Activated CD8-positive, alpha-beta T cell treated with anti-CD3 and anti-CD28 coated beads for 36 hours (primary cell): ENCODE measurements around the gene LRP1B. TPM values are rescaled to one million over a fixed set of nuclear protein-coding genes. Genes with fewer than 3 reads are reported as not detected.

Source experiments
- ATAC-seq: fragments of 200-7000 bp; cut with Tn5 transposase; one replicate; pipeline ENCODE4 v1.10.0; 2021; ENCODE audit warnings: mild to moderate bottlenecking, moderate library complexity
- CTCF ChIA-PET: fragments of 350-600 bp; sonication (Branson Sonifier 250); formaldehyde crosslinking; loops from one replicate; lab custom pipeline; 2021; ENCODE audit warnings: antibody characterized with exemption; lab: Charles Lee
- POLR2A ChIA-PET: fragments of 350-600 bp; sonication (Branson Sonifier 250); formaldehyde crosslinking; loops from one replicate; lab custom pipeline; 2021; ENCODE audit warnings: antibody characterized with exemption; lab: Charles Lee
- DNase-seq: peaks from one replicate; pipeline ENCODE4 v3.0.0-alpha.2; 2020
- H3K27ac Mint-ChIP-seq: one replicate; pipeline ENCODE4 v1.8.0; 2021; ENCODE audit warnings: mild to moderate bottlenecking, mixed read lengths
- H3K27me3 Mint-ChIP-seq: one replicate; pipeline ENCODE4 v1.8.0; 2021; ENCODE audit warnings: mixed read lengths
- H3K36me3 Mint-ChIP-seq: one replicate; pipeline ENCODE4 v1.8.0; 2021; ENCODE audit warnings: low read depth, mixed read lengths
- H3K4me1 Mint-ChIP-seq: one replicate; pipeline ENCODE4 v1.8.0; 2021; ENCODE audit warnings: low read depth, mixed read lengths
- H3K4me3 Mint-ChIP-seq: one replicate; pipeline ENCODE4 v1.8.0; 2021; ENCODE audit warnings: mild to moderate bottlenecking, moderate library complexity, mixed read lengths
- H3K9me3 Mint-ChIP-seq: one replicate; pipeline ENCODE4 v1.8.0; 2021; ENCODE audit warnings: mixed read lengths
- intact Hi-C: fragments of 100-400 bp; cut with micrococcal nuclease; formaldehyde crosslinking; loops from one replicate; pipeline ENCODE4 v1.10.0; 2022
- total RNA-seq, 2 experiments: library from RNA; stranded (reverse); gene quantifications; one replicate each; pipeline ENCODE4 v1.2.3, GENCODE V29; 2021
- TF ChIP-seq, protein P1 (sequence below): fragments of 200-600 bp; IDR thresholded peaks from one replicate; pipeline ENCODE4 v1.8.0; 2022; ENCODE audit warnings: antibody characterized with exemption, mild to moderate bottlenecking

Gene LRP1B
- total RNA-seq, 2 experiments from 2014 or later: not detected

DNA sequence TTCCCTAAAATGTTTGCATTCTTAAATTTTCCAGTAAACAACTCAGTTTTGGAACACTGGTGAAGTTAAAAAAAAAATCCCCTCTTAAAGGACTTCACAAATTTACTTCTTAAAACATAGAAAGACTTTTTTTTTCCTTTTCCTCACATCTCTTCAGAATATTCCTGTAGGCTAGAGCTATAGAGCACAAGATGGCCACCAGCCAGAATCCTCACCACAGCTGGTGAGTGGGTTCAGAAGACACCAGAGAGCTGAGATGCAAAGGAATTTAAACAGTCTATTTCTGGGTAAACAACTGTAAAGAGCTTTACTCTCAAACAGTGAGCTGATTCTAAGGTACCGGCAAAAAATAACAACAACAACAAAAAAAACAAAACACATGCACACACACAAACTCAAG, 252.8 kb downstream of the LRP1B start:
- intact Hi-C loops: no loop called here

DNA sequence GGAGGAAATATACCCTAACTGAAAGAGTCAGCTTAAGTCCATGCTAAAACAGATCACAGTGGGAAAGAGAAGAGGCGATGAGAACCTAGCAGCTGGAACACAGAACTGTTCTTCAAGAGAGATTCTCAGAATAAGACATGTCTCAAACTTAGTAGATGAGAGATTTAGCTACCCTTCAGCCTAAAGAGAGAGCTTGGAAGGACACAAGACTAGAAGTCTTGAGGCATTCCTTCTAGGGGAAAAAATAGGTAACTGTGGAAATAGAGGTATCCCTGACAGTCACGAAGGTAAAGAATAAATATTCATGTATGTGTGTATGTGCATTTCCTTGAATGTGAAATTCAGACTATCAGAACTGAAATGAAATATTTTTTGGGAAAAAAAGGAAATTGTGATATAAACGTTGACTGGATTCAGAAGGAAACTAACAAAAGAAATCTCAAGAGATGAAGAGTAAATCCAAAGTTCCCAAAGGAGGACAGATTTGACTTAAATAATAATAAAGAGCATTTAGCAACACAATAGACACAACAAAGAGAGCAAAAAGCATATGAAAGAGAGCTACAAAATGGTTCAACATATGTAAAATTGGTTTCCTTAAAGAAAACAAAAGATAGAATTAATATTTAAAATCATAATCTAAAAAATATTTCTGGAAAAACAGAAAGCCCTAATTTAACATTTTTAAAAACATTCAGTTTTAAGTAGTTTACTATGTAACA, 258.7 kb downstream of the LRP1B start:
- H3K27ac Mint-ChIP-seq: no peak overlapping the region
- no peaks in the 10 kb centered on the region for H3K36me3 Mint-ChIP-seq
- no peak overlapping the region for H3K4me3 Mint-ChIP-seq
- ChIA-PET CTCF (no interaction called here), POLR2A (no interaction called here)
- no peaks in the 10 kb centered on the region for H3K27me3 Mint-ChIP-seq
- H3K9me3 Mint-ChIP-seq: peaks cover 10% of the 10 kb centered on the region
- ATAC-seq (no peak), DNase-seq (no peak)
- intact Hi-C loops: no loop called here
- TF ChIP-seq, protein P1, sequence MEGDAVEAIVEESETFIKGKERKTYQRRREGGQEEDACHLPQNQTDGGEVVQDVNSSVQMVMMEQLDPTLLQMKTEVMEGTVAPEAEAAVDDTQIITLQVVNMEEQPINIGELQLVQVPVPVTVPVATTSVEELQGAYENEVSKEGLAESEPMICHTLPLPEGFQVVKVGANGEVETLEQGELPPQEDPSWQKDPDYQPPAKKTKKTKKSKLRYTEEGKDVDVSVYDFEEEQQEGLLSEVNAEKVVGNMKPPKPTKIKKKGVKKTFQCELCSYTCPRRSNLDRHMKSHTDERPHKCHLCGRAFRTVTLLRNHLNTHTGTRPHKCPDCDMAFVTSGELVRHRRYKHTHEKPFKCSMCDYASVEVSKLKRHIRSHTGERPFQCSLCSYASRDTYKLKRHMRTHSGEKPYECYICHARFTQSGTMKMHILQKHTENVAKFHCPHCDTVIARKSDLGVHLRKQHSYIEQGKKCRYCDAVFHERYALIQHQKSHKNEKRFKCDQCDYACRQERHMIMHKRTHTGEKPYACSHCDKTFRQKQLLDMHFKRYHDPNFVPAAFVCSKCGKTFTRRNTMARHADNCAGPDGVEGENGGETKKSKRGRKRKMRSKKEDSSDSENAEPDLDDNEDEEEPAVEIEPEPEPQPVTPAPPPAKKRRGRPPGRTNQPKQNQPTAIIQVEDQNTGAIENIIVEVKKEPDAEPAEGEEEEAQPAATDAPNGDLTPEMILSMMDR: no peak
- H3K4me1 Mint-ChIP-seq: no peaks in the 10 kb centered on the region

More for the DNA sequence above, 252.8 kb downstream of the LRP1B start:
- no peak for DNase-seq
- Mint-ChIP-seq H3K27me3 (no peaks in the 10 kb centered on the region), H3K36me3 (no peaks in the 10 kb centered on the region), H3K27ac (no peak overlapping the region), H3K9me3 (peaks cover 2% of the 10 kb centered on the region), H3K4me3 (no peak overlapping the region), H3K4me1 (no peaks in the 10 kb centered on the region)
- TF ChIP-seq, protein P1: no peak
- ChIA-PET CTCF (no interaction called here), POLR2A (no interaction called here)
- ATAC-seq: no peak

DNA sequence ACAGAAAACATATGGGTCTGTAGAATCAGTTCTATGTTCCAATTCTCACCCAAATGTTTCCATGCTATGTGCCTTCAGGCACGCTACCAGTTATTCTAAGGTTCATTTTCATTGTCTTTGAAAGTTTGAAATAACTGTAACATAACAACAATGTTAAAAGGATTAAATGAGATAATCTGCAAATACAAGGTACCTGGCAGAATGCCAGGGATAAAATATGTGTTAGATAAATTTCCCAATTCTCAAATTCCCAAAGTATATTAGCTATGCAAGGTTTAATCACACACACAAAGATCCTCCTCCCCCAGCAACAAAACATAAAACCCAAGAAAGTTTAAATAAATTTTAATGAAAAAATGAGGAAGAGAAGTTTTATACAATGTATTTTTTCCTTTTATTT, 261.2 kb downstream of the LRP1B start:
- Mint-ChIP-seq H3K36me3 (no peaks in the 10 kb centered on the region), H3K4me3 (no peak overlapping the region), H3K4me1 (no peaks in the 10 kb centered on the region), H3K27ac (no peak overlapping the region), H3K27me3 (no peaks in the 10 kb centered on the region), H3K9me3 (peaks cover 8% of the 10 kb centered on the region)
- no peak for ATAC-seq
- intact Hi-C loops: no loop called here
- ChIA-PET CTCF (no interaction called here), POLR2A (no interaction called here)
- DNase-seq: no peak
- TF ChIP-seq, protein P1: no peak

DNA sequence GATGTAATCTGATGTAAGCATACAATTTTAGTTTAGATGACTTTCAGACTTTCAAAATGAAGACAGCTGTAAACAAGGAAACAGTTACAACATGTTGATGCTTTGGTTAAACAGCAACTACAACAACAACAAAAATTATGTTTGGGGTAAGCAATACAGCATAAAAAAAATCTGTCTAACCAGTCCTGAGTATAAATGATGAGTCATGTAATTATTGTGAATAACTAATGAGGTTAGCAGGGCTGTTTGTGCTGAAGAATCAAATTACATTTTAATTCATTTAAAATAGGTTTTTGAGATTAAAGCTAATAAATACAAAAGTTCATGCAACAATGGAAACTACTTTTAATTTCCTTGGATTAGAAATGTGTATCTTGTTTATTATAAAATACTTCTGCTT, 266.9 kb downstream of the LRP1B start:
- intact Hi-C loops: no loop called here
- Mint-ChIP-seq H3K27me3 (no peaks in the 10 kb centered on the region), H3K27ac (no peak overlapping the region), H3K36me3 (no peaks in the 10 kb centered on the region), H3K4me3 (no peak overlapping the region), H3K4me1 (no peaks in the 10 kb centered on the region), H3K9me3 (peaks cover 4% of the 10 kb centered on the region)
- ChIA-PET CTCF (no interaction called here), POLR2A (no interaction called here)
- no peak for DNase-seq
- TF ChIP-seq, protein P1: no peak
- no peak for ATAC-seq

DNA sequence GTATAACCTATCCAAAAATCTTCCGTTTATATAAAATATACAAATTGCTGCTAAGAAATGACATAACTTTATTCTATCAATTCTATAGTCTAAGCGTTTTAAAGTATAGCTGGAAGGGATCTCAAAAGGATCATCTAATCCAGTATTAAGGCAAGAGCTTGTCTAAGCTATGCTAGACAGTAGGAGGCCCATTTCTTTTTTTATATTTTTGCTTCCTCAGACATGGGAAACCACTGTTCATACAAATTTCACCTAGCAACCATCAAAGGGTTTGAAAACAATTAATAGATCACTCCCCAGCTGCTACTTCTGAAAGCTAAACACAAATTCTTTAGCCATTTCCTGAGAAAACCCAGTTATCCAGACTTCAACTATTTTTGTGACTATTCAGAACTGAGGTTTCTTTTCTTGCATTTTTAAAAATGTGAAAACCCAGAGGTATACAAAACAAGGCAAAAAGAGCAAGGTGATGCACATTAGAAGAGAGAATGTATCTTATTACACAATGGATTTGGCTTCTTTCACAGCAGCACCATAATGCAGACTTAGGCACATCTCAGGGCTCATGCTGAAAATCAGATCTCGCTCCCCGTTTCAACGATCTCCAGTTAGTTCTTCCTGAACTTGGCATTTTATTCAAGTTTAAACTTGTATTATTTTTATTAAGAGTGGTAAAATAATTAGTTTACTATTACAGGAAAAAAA, 274.4 kb downstream of the LRP1B start:
- H3K27ac Mint-ChIP-seq: no peak overlapping the region
- TF ChIP-seq, protein P1: no peak
- H3K9me3 Mint-ChIP-seq: peaks cover 4% of the 10 kb centered on the region
- no peak overlapping the region for H3K4me3 Mint-ChIP-seq
- H3K4me1 Mint-ChIP-seq: no peaks in the 10 kb centered on the region
- POLR2A ChIA-PET: no interaction called here
- no peaks in the 10 kb centered on the region for H3K36me3 Mint-ChIP-seq
- DNase-seq (no peak), ATAC-seq (no peak)
- intact Hi-C loops: no loop called here
- no peaks in the 10 kb centered on the region for H3K27me3 Mint-ChIP-seq
- CTCF ChIA-PET: no interaction called here
